K562 (cell line): ENCODE data around the gene CCDC28B. TPM values are rescaled to one million over a fixed set of nuclear protein-coding genes. Genes with fewer than 3 reads are reported as not detected.

Experiments
- ATAC-seq: fragments of 200-7000 bp; cut with Tn5 transposase; 3 replicates; pipeline ENCODE4 v1.9.1; 2020; ENCODE audit warnings: moderate library complexity
- BruUV-seq: library from RNA; stranded (reverse); fragments of 400-500 nt; replicated peaks from 2 replicates; lab custom pipeline; 2021; lab: Mats Ljungman, UMichigan
- CTCF ChIA-PET: fragments of 300-600 bp; formaldehyde crosslinking; extraction: SDS; loops from one replicate; lab custom pipeline; 2021; ENCODE audit warnings: low intra/inter-chr PET ratio; lab: Yijun Ruan, JAX
- POLR2A ChIA-PET: fragments of 300-600, 350-650 bp; sonication (Branson Sonifier 250); formaldehyde crosslinking; extraction: SDS; loops from one replicate; lab custom pipeline; 2021; ENCODE audit warnings: antibody characterized with exemption, inconsistent platforms; lab: Yijun Ruan, JAX
- DNase-seq, 4 experiments: peaks; one replicate each; pipeline versions ENCODE4 v3.0.0 to v3.0.0-alpha.2; 2011 to 2018; ENCODE audit warnings: low spot score in 3 of 4, mixed read lengths in 3 of 4; ENCODE audit errors: extremely low read depth in 1 of 4
- FAIRE-seq: peaks from 2 replicates; lab custom pipeline; 2011; peaks lifted over from hg19 to GRCh38; lab: Jason Lieb, UNC
- H2AFZ ChIP-seq: 2 replicates; pipeline ENCODE4 v1.6.0; 2011; ENCODE audit warnings: low read depth, low read length, control low read depth, inconsistent platforms
- H3K27ac ChIP-seq: fragments of 200-600 bp; 3 replicates; pipeline ENCODE4 v1.8.0; 2011; ENCODE audit warnings: low read depth, mild to moderate bottlenecking, control low read depth, inconsistent platforms, low read length, moderate library complexity, mixed read lengths; ENCODE audit errors: extremely low read depth
- H3K27me3 ChIP-seq, 2 experiments: fragments of 300-600 bp in 1 of 2; 2 replicates in 1 of 2; 3 replicates in 1 of 2; pipeline versions ENCODE4 v1.6.0 to v1.8.0; 2011; ENCODE audit warnings: inconsistent platforms in 2 of 2, low read length in 2 of 2, mild to moderate bottlenecking in 1 of 2, mixed read lengths in 1 of 2, moderate library complexity in 1 of 2; ENCODE audit not compliant: control insufficient read depth in 2 of 2, insufficient read depth in 2 of 2
- H3K36me3 ChIP-seq: fragments of 300-600 bp; 3 replicates; pipeline ENCODE4 v1.8.0; 2011; ENCODE audit warnings: mild to moderate bottlenecking, low read length, inconsistent platforms; ENCODE audit not compliant: control insufficient read depth, insufficient read depth
- H3K4me1 ChIP-seq, 2 experiments: fragments of 200-600 bp in 1 of 2; replicated peaks in 1 of 2; 2 replicates in 1 of 2; 3 replicates in 1 of 2; pipeline versions ENCODE4 v1.5.1 to v1.8.0; 2011; ENCODE audit warnings: inconsistent platforms in 2 of 2, low read length in 2 of 2, mild to moderate bottlenecking in 1 of 2, mixed read lengths in 1 of 2, moderate library complexity in 1 of 2; ENCODE audit not compliant: control insufficient read depth in 2 of 2, insufficient read depth in 2 of 2
- H3K4me2 ChIP-seq: 2 replicates; pipeline ENCODE4 v1.6.1; 2011; ENCODE audit warnings: low read length, control low read depth, inconsistent platforms, mixed read lengths; ENCODE audit not compliant: insufficient read depth
- H3K4me3 ChIP-seq: fragments of 200-600 bp; sonication (generic), shearing (Covaris generic); 2 replicates; pipeline ENCODE4 v1.5.1; 2016; ENCODE audit warnings: control low read depth, inconsistent platforms
- H3K79me2 ChIP-seq: fragments of 200-600 bp; 3 replicates; pipeline ENCODE4 v1.8.0; 2011; ENCODE audit warnings: low read length, inconsistent platforms; ENCODE audit not compliant: control insufficient read depth, insufficient read depth
- H3K9ac ChIP-seq, 2 experiments: 2 replicates each; pipeline versions ENCODE4 v1.6.0 to v1.6.1; 2011; ENCODE audit warnings: low read depth in 2 of 2, low read length in 2 of 2, control low read depth in 1 of 2, inconsistent platforms in 1 of 2, mild to moderate bottlenecking in 1 of 2, mixed read lengths in 1 of 2; ENCODE audit not compliant: insufficient read depth in 1 of 2
- H3K9me1 ChIP-seq: one replicate; pipeline ENCODE4 v1.6.0; 2011; ENCODE audit warnings: inconsistent platforms, mild to moderate bottlenecking, low read length, moderate library complexity; ENCODE audit not compliant: control insufficient read depth, insufficient read depth
- H3K9me3 ChIP-seq: replicated peaks from 2 replicates; pipeline ENCODE4 v1.5.1; 2011; ENCODE audit warnings: low read depth, low read length, inconsistent platforms; ENCODE audit not compliant: control insufficient read depth, insufficient read depth
- H4K20me1 ChIP-seq: replicated peaks from 2 replicates; pipeline ENCODE4 v1.6.1; 2011; ENCODE audit warnings: low read length, inconsistent platforms, mixed read lengths; ENCODE audit not compliant: control insufficient read depth, insufficient read depth
- CBX3 ChIP-seq, 2 experiments: IDR thresholded peaks; 1 replicate in 1 of 2; 2 replicates in 1 of 2; pipeline ENCODE4 v1.6.1; 2012; ENCODE audit warnings: inconsistent platforms in 2 of 2, low read length in 2 of 2, borderline replicate concordance in 1 of 2, control low read depth in 1 of 2
- CREB1 ChIP-seq, 2 experiments: sonication (generic) in 1 of 2; formaldehyde crosslinking in 1 of 2; IDR thresholded peaks; 2 replicates each; pipeline versions ENCODE4 v1.6.1 to v1.8.0; 2012 to 2022; ENCODE audit warnings: inconsistent platforms in 1 of 2, mild to moderate bottlenecking in 1 of 2, missing genetic modification reagents in 1 of 2, moderate library complexity in 1 of 2
- DACH1 ChIP-seq: fragments of 450-650 bp; IDR thresholded peaks from 2 replicates; pipeline ENCODE4 v1.6.1; 2018; ENCODE audit not compliant: partially characterized antibody
- ETV1 ChIP-seq: fragments of 450-650 bp; conservative IDR thresholded peaks from 2 replicates; pipeline ENCODE4 v1.6.1; 2016; ENCODE audit warnings: missing genetic modification characterization, control low read depth, low read depth, missing compliant biosample characterization
- FOS ChIP-seq: IDR thresholded peaks from 3 replicates; pipeline ENCODE4 v1.6.1; 2011; ENCODE audit not compliant: insufficient read length; ENCODE audit errors: extremely low read depth
- PCBP2 ChIP-seq: fragments of 200-400 bp; formaldehyde crosslinking; IDR thresholded peaks from 2 replicates; pipeline ENCODE4 v1.6.1; 2018; ENCODE audit warnings: low read length, low read depth, mild to moderate bottlenecking, moderate library complexity; ENCODE audit not compliant: poor library complexity, severe bottlenecking
- PRDM10 ChIP-seq: fragments of 450-650 bp; IDR thresholded peaks from 2 replicates; pipeline ENCODE4 v1.6.1; 2018; ENCODE audit not compliant: partially characterized antibody
- RFX7 ChIP-seq: fragments of 250-450 bp; sonication (Bioruptor Pico); IDR thresholded peaks from 2 replicates; pipeline ENCODE4 v1.5.1; 2021; ENCODE audit warnings: mild to moderate bottlenecking
- TAF9B ChIP-seq: fragments of 450-650 bp; IDR thresholded peaks from 2 replicates; pipeline ENCODE4 v1.6.1; 2018; ENCODE audit warnings: mild to moderate bottlenecking; ENCODE audit not compliant: partially characterized antibody
- ZEB2 ChIP-seq: fragments of 450-650 bp; IDR thresholded peaks from 2 replicates; pipeline ENCODE4 v1.6.1; 2016
- ZFP1 ChIP-seq: fragments of 450-650 bp; formaldehyde crosslinking; IDR thresholded peaks from 2 replicates; pipeline ENCODE4 v1.4.0; 2020; ENCODE audit warnings: mild to moderate bottlenecking, mixed read lengths
- ZNF133 ChIP-seq: fragments of 250-450 bp; sonication (Bioruptor Pico); IDR thresholded peaks from 2 replicates; pipeline ENCODE4 v1.4.0; 2020; ENCODE audit warnings: mild to moderate bottlenecking
- ZSCAN29 ChIP-seq: fragments of 450-650 bp; IDR thresholded peaks from 2 replicates; pipeline ENCODE4 v1.6.1; 2017
- WGBS: fragments of 100-300 bp; shearing (Covaris generic); methylation state at CpG from one replicate; pipeline ENCODE4 v1.1.6; 2016; ENCODE audit warnings: low coverage, mixed read lengths; ENCODE audit not compliant: insufficient coverage; ENCODE audit errors: missing lambda C conversion rate; 5-methylcytosine and 5-hydroxymethylcytosine counted together
- in situ Hi-C: fragments of 300-500 bp; cut with MboI; formaldehyde crosslinking; loops from 4 replicates; pipeline ENCODE4 v1.15.0; 2018; ENCODE audit warnings: inconsistent platforms, mixed read lengths
- intact Hi-C: fragments of 100-400 bp; cut with micrococcal nuclease; formaldehyde crosslinking; loops from 2 replicates; pipeline ENCODE4 v1.14.2; 2022
- polyA plus RNA-seq, 8 experiments: library from polyadenylated mRNA; depleted of rRNA in 4 of 8; stranded (reverse) in 5 of 8; unstranded in 3 of 8; fragments of >200 nt; fragmentation: Nextera tagmentation in 2 of 8; fragmentation: Illumina TruSeq in 1 of 8; extraction: Ambion mirVana in 2 of 8; extraction: Trizol in 1 of 8; gene quantifications; 2 replicates each; pipeline versions ENCODE4 v1.2.1 to v1.2.3, GENCODE V29; 2011 to 2014; ENCODE audit warnings: inconsistent platforms in 1 of 8, missing spikeins in 1 of 8
- total RNA-seq, 7 experiments: library from RNA; depleted of rRNA in 6 of 7; stranded (reverse); fragments of >200 nt in 6 of 7; fragmentation: Illumina TruSeq in 2 of 7; extraction: Trizol in 2 of 7; gene quantifications; 2 replicates each; pipeline versions ENCODE4 v1.2.1 to v1.2.3, GENCODE V29; 2011 to 2021; ENCODE audit warnings: low replicate concordance in 1 of 7
- TF ChIP-seq, protein P1 (sequence below): fragments of 450-650 bp; IDR thresholded peaks from 2 replicates; pipeline ENCODE4 v1.7.0; 2016; ENCODE audit warnings: borderline replicate concordance
- TF ChIP-seq, protein P2 (sequence below): IDR thresholded peaks from 2 replicates; pipeline ENCODE4 v1.6.1; 2011; ENCODE audit not compliant: insufficient read length; ENCODE audit errors: extremely low read depth

The CCDC28B gene
- total and polyA plus RNA-seq, 9 of the 15 experiments (the other 6 are each of a cell fraction or from before 2014, with no cell fraction given), result 5.7 to 54.5 (median 31.7) TPM

- Histone ChIP-seq H3K4me3 (no peak overlapping the region), H3K9ac (no peak overlapping the region), H2AFZ (peak overlapping the region; percentile 99), H3K9me1 (no peaks in the 10 kb centered on the region), H3K9me3 (no peaks in the 10 kb centered on the region), H3K79me2 (no peaks in the 10 kb centered on the region), H3K27ac (no peak overlapping the region), H4K20me1 (no peaks in the 10 kb centered on the region), H3K4me1 (peaks cover 27 to 33% of the 10 kb centered on the region in 2 experiments; a peak in 4 of 5 replicates), H3K4me2 (peak overlapping the region; percentile 54; the same call in 1 of the 2 replicates), H3K36me3 (no peaks in the 10 kb centered on the region), H3K27me3 (no peaks in the 10 kb centered on the region)
- no TSS peak for BruUV-seq
- in situ Hi-C loops, result no loop called here
- intact Hi-C loops, result loop anchor here (5.0 kb wide), 1 partner anchor 41 kb away; the partner anchor contains the start of genes DCDC2B and IQCC
- FAIRE-seq, result peak; percentile 67
- peak; percentile 93 for ATAC-seq
- WGBS, result 9% methylated on average over 22 of the region's 31 CpGs
- peak; percentile 90 to 92 (median 92) for DNase-seq
- ChIA-PET CTCF (interaction anchor here (0.7 to 1.4 kb wide), 2 partner anchors 32 to 138 kb away, joined by 3 to 8 read pairs; no protein-coding TSS in a partner anchor), POLR2A (interaction anchor here (0.6 to 1.9 kb wide), 15 partner anchors 7 to 89 kb away, joined by 3 to 9 read pairs (median 4); partner anchors contain the start of gene IQCC)
- TF ChIP-seq CBX3 (IDR thresholded peaks at IDR 0.05; ENCODE audit: borderline replicate concordance in 1 of 2, low read length in 2 of 2), result peak in 1 of 2 experiments; percentile 84; a peak in 1 of 3 replicates
- TF ChIP-seq TAF9B, result no peak
- no peak for TF ChIP-seq ZNF133
- no peak for TF ChIP-seq PCBP2
- no peak for TF ChIP-seq ZEB2
- TF ChIP-seq ZFP1 (CRISPR knock-in tag), result no peak
- no peak for TF ChIP-seq FOS
- TF ChIP-seq PRDM10, result peak; percentile 16
- no peak for TF ChIP-seq ETV1 (tag)
- no peak for TF ChIP-seq CREB1 (IDR thresholded peaks at IDR 0.05)
- TF ChIP-seq CREB1 (CRISPR knock-in tag; IDR thresholded peaks at IDR 0.05), result peak; percentile 15; the same call in 1 of the 2 replicates
- TF ChIP-seq, protein P1, sequence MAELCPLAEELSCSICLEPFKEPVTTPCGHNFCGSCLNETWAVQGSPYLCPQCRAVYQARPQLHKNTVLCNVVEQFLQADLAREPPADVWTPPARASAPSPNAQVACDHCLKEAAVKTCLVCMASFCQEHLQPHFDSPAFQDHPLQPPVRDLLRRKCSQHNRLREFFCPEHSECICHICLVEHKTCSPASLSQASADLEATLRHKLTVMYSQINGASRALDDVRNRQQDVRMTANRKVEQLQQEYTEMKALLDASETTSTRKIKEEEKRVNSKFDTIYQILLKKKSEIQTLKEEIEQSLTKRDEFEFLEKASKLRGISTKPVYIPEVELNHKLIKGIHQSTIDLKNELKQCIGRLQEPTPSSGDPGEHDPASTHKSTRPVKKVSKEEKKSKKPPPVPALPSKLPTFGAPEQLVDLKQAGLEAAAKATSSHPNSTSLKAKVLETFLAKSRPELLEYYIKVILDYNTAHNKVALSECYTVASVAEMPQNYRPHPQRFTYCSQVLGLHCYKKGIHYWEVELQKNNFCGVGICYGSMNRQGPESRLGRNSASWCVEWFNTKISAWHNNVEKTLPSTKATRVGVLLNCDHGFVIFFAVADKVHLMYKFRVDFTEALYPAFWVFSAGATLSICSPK, result no peak
- no peak for TF ChIP-seq RFX7 (CRISPR knock-in tag)
- TF ChIP-seq, protein P2, sequence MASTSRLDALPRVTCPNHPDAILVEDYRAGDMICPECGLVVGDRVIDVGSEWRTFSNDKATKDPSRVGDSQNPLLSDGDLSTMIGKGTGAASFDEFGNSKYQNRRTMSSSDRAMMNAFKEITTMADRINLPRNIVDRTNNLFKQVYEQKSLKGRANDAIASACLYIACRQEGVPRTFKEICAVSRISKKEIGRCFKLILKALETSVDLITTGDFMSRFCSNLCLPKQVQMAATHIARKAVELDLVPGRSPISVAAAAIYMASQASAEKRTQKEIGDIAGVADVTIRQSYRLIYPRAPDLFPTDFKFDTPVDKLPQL, result no peak
- peak; percentile 72 for TF ChIP-seq DACH1
- no peak for TF ChIP-seq ZSCAN29
Observed at GRCh38 chr1:32247983-32248889, 47.8 kb downstream of the CCDC28B start.
